ENCODE data around the gene CYB561.

CYB561 gene

DNA sequence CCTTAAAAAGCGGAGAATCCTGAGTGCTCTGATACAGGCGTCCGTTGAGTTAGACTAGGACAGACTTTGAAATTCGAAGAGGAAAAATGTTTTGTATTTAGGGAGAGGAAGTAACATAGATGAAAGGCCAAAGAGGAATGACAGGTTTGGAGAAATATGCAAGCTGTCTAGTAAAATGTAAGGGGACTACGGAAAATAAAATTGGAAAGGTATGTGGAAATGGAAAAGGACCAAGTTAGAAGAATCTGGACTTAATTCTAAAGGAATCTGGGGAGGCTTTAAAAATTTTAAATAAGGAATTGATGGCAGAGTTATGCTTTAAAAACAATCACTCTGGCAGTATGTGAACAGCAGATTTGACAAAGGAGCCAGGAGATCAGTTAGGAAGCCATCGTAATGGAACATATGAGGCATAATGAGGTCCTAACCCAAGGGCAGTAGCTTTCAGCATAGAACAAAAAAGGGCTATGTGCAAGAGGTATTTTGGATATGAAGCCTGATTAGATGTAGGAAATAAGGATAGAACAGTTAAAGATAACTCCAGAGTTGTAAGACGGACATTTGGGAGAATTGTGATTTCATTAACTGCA, 38.3 kb downstream of the CYB561 start:
- TF ChIP-seq FOXP2 (optimal IDR thresholded peaks at IDR 0.05; ENCODE audit: borderline replicate concordance, extremely low read depth, extremely low read length, insufficient read depth), result no peak
- TF ChIP-seq POLR2AphosphoS5 (IDR thresholded peaks at IDR 0.05; ENCODE audit: low read depth, low read length), result no peak
- no peak for TF ChIP-seq TAF1 (IDR thresholded peaks at IDR 0.05; ENCODE audit: borderline replicate concordance, insufficient read depth, low read length)
- TF ChIP-seq, protein P1, sequence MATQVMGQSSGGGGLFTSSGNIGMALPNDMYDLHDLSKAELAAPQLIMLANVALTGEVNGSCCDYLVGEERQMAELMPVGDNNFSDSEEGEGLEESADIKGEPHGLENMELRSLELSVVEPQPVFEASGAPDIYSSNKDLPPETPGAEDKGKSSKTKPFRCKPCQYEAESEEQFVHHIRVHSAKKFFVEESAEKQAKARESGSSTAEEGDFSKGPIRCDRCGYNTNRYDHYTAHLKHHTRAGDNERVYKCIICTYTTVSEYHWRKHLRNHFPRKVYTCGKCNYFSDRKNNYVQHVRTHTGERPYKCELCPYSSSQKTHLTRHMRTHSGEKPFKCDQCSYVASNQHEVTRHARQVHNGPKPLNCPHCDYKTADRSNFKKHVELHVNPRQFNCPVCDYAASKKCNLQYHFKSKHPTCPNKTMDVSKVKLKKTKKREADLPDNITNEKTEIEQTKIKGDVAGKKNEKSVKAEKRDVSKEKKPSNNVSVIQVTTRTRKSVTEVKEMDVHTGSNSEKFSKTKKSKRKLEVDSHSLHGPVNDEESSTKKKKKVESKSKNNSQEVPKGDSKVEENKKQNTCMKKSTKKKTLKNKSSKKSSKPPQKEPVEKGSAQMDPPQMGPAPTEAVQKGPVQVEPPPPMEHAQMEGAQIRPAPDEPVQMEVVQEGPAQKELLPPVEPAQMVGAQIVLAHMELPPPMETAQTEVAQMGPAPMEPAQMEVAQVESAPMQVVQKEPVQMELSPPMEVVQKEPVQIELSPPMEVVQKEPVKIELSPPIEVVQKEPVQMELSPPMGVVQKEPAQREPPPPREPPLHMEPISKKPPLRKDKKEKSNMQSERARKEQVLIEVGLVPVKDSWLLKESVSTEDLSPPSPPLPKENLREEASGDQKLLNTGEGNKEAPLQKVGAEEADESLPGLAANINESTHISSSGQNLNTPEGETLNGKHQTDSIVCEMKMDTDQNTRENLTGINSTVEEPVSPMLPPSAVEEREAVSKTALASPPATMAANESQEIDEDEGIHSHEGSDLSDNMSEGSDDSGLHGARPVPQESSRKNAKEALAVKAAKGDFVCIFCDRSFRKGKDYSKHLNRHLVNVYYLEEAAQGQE (IDR thresholded peaks at IDR 0.05; ENCODE audit: insufficient read depth in 1 of 2, low read depth in 2 of 2, low read length in 2 of 2), result no peak
- no peak for TF ChIP-seq SIN3A (IDR thresholded peaks at IDR 0.05; ENCODE audit: borderline replicate concordance, insufficient read depth, low read length)

DNA sequence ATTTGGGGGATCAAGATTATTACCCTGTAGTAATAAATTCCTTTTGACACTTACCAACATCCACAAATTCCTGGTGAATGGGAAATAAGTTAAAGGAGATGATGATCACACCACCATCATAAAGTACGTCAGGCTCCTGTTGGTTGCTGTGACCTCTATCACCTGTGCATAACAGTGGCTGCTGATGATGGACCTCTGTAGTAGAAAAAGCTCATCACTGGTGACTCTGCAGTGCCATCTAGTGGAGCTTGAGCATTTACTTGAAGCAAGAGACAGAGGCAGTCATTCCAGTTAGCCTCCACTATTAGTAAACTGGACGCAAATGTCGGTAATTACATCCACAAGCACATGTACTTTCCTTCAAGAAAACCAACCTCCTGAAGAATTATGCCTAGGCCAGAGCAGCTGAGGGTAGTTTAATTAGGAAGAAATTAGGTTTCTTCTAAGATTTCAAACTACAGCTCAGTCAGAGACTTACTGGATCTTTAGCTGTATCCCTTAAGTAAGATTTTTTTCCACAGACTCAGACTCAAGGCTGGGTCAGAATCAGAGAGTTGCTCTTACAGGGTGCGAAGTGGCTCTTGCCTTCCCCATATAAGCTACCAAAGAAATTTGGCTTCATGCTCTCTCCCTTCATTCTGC, 39.3 kb downstream of the CYB561 start:
- TF ChIP-seq, protein P1 (IDR thresholded peaks at IDR 0.05; ENCODE audit: insufficient read depth in 1 of 2, low read depth in 2 of 2, low read length in 2 of 2), result no peak
- TF ChIP-seq FOXP2 (optimal IDR thresholded peaks at IDR 0.05; ENCODE audit: borderline replicate concordance, extremely low read depth, extremely low read length, insufficient read depth) (no peak), SIN3A (IDR thresholded peaks at IDR 0.05; ENCODE audit: borderline replicate concordance, insufficient read depth, low read length) (no peak), TAF1 (IDR thresholded peaks at IDR 0.05; ENCODE audit: borderline replicate concordance, insufficient read depth, low read length) (no peak), POLR2AphosphoS5 (IDR thresholded peaks at IDR 0.05; ENCODE audit: low read depth, low read length) (no peak)

DNA sequence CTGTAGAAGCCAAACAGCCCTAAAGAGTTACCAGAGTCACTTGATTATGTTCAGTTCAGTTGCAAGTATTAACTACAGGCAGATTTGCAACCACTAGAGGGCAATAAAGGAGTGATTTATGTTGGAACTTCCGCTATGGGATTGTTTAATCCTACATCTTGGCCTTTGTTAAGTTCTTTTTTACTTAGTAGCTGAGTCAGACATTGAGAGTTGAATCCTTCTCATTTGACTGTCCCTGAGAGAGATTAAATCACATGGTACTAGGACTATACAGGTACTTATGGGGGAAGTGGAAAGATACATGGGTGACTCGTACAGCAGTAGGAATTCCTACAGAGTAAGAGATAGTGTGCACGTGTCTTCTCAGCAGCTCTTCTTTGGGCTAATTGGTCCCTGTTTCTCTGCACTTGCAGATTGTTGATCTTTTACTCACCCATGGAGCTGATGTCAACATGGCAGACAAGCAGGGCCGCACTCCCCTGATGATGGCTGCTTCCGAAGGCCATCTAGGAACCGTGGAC, 40.3 kb downstream of the CYB561 start:
- no peak for TF ChIP-seq FOXP2 (optimal IDR thresholded peaks at IDR 0.05; ENCODE audit: borderline replicate concordance, extremely low read depth, extremely low read length, insufficient read depth)
- no peak for TF ChIP-seq POLR2AphosphoS5 (IDR thresholded peaks at IDR 0.05; ENCODE audit: low read depth, low read length)
- TF ChIP-seq, protein P1 (IDR thresholded peaks at IDR 0.05; ENCODE audit: insufficient read depth in 1 of 2, low read depth in 2 of 2, low read length in 2 of 2), result no peak
- TF ChIP-seq SIN3A (IDR thresholded peaks at IDR 0.05; ENCODE audit: borderline replicate concordance, insufficient read depth, low read length), result no peak

DNA sequence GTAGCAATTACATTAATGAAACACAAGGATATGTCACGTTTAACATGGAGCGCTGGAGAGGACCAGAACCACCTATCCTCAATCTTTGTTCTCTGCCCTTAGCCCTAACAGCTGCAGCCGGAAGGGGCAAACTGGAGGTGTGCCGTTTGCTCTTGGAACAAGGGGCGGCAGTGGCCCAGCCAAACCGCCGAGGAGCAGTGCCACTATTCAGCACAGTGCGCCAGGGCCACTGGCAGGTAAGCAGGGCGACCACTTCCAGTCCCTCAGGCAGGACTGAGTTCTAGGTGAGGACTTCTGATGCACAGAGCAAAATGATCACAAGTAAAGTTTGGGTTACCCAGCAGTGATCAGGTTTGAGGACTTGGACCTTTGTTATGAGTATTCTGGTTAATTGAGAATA, 41.1 kb downstream of the CYB561 start:
- no peak for TF ChIP-seq POLR2AphosphoS5 (IDR thresholded peaks at IDR 0.05; ENCODE audit: low read depth, low read length)
- no peak for TF ChIP-seq FOXP2 (optimal IDR thresholded peaks at IDR 0.05; ENCODE audit: borderline replicate concordance, extremely low read depth, extremely low read length, insufficient read depth)
- TF ChIP-seq, protein P1 (IDR thresholded peaks at IDR 0.05; ENCODE audit: insufficient read depth in 1 of 2, low read depth in 2 of 2, low read length in 2 of 2), result no peak
- TF ChIP-seq TAF1 (IDR thresholded peaks at IDR 0.05; ENCODE audit: borderline replicate concordance, insufficient read depth, low read length), result no peak
- no peak for TF ChIP-seq SIN3A (IDR thresholded peaks at IDR 0.05; ENCODE audit: borderline replicate concordance, insufficient read depth, low read length)
